ENCODE results near the gene HPF1.

DNA sequence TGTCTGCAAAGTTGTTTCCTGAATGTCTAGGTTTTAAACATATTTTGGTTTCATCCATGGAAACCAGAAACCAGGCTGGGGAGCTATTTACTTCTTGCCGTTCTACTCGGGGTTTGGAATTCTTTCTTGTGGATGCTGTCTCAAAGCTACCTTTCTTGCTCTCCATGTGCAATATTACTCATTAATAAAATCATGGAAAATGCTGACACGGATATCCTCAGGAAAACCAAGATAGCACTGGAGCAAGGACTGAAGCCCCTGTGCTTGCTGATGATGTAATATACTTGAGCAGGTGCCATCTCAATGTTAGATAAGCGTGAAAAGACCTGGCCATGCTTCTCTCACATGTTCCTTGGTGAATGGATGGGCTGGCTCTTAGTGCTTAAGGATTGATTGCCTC is 41.5 kb upstream of the HPF1 start:
- TF ChIP-seq, protein P1, sequence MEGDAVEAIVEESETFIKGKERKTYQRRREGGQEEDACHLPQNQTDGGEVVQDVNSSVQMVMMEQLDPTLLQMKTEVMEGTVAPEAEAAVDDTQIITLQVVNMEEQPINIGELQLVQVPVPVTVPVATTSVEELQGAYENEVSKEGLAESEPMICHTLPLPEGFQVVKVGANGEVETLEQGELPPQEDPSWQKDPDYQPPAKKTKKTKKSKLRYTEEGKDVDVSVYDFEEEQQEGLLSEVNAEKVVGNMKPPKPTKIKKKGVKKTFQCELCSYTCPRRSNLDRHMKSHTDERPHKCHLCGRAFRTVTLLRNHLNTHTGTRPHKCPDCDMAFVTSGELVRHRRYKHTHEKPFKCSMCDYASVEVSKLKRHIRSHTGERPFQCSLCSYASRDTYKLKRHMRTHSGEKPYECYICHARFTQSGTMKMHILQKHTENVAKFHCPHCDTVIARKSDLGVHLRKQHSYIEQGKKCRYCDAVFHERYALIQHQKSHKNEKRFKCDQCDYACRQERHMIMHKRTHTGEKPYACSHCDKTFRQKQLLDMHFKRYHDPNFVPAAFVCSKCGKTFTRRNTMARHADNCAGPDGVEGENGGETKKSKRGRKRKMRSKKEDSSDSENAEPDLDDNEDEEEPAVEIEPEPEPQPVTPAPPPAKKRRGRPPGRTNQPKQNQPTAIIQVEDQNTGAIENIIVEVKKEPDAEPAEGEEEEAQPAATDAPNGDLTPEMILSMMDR (IDR thresholded peaks at IDR 0.05), result no peak
- no peak for TF ChIP-seq POLR2A (IDR thresholded peaks at IDR 0.05)
